ENCODE data around the gene MEIOB.
"Not testable (repeated sequence)": the region's sequence is repeated elsewhere in the genome, so short reads cannot be mapped to it uniquely, and the experiment has no call there.

Gene MEIOB

DNA sequence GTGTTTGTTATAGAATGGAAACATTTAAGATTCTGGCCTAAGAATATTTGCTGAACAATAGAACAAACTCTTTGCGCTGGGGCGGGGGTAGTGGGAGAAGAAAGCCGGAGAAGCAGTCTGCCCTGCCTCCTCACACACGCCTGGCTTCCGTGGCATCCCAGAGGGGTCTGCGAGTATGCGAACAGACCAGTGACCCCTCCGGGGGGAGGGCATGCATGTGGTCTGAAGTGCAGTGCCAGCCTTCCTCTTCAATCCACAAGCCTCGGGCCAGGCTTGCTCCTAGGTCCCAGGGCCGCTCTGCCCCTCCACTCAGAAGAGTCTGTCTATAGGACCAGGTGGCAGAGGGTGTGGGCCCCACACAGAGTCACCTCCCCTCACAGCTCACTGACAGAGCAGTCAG, 64.3 kb downstream of the MEIOB start:
- DNase-seq: no peak

DNA sequence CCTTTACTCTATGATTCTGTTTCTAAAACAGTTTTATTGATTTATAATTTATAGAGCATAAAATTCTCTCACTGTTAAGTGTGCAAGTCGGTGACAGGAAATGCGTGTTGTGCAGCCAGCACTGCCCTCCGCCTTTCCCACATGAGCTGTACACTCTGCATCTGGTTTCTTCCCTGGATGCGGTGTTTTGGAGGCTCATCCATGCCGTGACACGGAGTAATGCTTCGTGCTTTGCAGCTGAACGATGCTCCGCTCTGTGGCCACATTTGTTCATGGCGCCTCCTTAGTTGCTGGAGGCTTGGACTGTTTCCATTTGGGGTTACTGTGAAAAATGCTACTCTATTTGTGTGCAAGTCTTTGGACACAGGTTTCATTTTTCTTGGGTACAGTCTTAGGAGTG, 71.3 kb downstream of the MEIOB start:
- DNase-seq: no peak

DNA sequence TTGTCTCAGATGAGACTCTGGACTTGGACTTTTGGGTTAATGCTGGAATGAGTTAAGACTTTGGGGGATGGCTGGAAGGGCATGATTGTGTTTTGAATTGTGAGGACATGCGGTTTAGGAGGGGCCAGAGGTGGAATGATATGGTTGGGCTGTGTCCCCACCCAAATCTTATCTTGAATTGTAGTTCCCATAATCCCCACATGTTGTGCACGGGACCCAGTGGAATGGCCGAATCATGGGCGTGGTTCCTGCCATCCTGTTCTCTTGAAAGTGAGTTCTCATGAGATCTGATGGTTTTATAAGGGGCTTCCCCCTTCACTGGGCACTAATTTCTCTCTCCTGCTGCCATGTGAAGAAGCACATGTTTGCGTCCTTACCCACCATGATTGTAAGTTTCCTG, 72.7 kb downstream of the MEIOB start:
- DNase-seq: not testable (repeated sequence)

DNA sequence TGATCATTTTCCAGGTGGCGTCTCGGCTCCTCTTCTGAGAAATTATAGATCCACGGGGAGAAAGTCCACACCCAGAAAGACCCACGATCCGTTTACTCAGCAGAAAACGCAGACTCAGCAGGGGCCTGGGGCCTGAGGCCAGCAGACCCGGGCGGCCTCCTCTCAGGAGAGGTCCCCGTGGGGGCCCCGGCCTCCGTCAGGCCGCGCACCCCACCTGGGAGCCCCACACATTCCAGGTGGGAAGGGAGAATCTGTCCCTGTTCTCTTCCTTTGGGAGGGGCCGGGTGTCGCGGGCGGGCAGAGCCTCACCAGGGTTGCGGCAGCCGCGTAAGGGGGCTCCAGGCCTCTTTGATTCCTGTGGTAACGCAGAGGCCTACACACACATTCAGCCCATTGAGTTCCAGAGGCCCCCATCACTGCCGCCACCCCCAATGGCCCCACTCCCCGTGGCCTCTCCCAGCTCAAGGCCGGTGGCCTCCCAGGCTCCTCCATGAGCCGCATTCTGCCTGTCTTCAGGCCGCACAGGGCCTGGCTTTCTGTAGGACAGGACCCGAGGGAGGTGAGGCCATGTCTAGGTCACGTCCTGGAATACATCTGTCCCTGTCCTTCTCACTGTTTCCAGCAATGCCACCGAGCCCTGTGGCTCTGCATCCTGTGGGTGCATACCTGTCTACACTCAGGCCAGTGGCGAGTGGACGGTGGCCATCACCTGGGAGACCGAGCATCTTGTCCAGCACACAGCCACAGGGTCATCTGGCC, 76.9 kb downstream of the MEIOB start:
- no peak for DNase-seq

DNA sequence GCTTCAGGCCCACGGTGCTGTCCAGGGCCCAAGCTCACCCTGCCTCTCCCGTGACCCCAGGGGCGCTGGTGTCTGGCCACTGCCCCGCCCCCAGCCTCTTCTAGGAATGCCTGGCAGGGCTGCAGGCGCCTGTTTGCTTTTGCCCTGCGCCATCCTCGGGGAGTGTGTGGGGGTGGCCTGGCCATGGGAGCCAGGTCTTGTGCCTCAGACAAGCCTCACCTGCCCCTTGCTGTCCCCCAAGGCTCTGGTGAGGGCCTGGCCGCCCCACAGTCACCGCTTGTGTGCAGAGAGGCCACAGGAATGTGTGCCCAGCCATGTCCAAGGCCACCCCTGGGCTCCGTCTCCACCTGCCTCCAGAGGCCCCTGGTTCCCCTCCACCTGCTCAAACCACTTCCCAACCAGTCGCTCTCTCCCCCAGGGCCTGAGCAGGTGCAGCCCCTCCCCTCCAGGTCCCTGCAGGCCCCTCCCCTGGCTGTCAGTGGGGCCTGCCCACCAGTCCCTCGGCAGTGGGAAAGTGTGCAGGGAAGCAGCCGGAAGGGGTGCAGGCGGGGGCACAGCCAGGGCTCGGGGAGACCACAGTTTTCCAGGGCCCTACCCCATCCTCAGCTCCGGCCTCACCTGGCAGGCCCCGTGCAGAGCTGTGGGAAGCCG, 77.6 kb downstream of the MEIOB start:
- no peak for DNase-seq

DNA sequence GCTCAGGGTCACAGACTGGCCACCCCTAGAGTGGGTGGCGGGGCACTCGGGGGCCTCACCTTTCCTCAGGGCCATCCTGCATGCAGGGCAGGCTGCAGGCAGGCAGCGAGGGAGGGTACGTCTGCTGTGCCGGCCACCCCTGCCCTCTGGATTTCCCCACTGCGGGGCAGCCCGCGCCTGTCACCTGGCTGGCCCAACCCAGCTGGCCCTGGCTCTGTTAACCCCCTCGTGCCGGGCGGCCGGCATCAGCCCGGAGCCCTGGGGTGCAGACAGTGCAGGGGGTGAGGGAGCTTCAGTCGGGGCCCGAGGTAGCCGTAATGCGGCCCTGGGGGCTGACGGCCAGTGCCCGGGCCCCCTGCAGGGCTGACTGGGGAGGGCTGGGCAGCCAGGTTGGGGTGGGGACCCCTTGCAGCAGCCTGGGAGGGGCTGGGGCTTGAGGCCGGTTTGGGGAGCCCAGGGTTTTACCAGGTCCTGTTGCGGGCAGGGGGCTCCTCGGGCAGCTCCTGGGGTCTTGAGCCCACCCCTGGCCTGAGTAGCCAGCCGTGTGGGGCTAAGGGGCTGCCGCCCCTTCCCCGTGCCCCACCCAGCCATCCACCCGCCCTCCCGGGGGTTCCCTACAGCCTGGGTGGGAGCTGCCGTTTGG, 78.3 kb downstream of the MEIOB start, which contains the start of gene IGFALS:
Gene IGFALS, minus strand, starts transcription at position 128 of the 643 bp plus-strand sequence. Its CDS starts 53 bp downstream, at position 75.
- DNase-seq: no peak

DNA sequence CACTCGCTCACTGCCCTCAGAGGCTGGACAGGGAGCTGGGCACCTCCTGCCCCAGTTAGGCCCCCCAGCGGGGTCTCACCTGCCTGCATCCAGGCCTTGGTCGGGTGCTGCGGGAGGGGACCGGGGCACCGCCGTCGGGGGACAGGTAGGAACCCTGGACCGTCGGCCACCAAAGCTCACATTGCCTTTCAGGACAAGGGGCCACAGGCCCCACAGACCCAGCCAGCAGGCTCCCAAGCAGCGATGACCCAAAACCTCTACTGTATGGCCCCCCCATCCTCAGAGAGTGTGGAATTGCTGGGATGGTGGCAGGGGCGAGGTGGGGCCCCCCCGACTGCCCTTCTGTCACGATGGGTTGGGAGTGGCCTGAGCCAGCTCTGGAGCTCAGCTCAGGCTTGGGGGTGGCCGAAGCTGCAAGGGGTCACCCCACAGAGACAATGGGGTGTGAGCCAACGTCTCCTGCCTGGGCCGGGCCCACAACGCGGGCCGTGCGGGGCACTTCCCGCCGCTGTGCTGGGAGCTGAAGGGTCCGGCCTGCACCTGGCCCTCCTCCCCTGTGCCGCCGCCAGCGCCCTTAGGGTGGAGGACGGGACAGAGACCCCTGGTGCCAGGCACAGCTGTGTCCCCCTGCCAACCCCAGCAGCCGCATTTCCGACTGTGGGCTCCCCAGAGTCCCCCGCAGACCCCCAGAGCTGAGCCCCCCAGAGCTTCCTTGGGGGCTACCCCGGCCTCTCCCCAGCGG, 79.0 kb downstream of the MEIOB start:
- no peak for DNase-seq

DNA sequence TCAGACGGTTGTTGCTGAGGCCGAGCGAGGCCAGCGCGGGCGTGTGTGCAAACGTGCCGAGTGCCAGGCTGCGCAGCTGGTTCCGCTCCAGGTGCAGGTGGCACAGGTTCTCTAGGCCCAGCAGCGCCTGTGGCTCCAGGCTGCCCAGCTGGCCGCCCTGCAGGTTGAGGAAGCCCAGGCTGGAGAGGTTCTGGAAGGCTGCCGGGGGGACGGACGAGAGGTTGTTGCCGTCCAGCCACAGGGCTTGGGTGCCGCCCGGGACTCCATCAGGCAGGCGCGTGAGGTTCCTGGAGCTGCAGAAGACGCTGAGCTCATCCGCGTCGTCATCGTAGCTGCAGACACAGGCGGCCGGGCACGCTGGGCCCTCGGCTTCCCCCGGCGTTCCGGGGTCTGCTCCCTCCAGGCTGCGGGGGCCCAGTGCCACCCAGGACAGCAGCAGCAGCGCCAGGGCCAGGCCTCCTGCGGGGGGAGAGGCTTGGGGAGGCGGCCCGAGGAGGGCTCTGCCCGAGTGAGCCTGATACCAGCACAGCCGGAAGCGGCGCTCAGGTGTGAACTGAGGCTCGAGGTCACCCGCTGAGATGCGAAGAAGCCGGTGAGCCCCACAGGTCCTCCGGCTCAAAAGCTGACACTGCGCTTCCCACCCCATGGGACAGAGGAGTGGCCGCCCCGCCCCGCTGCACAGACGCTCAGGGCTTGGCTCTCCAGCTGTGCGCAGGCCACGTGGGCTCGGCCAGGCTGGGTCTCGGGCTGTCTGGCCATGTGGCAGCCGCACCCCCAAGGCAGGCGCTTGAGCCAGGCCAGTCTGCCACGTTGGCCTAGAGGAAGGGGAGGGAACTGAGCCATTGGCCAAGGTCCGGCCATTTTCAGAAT, 79.8 kb downstream of the MEIOB start:
- DNase-seq: no peak

DNA sequence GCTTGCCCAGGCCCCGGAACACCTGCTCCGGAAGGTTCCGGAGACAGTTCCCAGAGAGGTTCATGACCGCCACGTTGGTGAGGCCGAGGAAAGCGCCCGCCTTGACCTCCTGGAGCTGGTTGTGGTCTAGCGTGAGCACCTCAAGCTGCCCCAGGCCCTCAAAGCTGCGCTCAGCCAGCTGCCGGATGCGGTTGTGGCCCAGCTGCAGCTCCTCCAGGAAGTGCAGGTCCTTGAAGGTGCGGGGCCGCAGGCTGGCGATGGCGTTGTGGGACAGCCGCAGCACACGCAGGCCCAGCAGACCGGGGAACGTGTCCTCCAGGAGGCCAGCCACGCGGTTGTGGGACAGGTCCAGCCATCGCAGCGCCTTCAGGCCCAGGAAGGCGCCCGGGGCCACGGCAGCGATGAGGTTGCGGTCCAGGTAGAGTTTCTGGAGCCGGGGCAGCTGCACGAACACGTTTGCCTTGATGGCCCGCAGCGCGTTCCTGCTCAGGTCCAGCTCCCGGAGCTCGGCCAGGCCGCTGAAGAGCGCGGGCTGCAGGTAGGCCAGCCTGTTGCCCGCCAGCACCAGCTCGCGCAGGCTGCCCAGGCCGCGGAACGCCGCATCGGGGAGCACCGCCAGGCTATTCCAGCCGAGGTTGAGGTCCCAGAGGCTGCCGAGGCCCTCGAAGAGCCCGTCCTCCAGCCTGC, 80.6 kb downstream of the MEIOB start:
- DNase-seq: no peak

DNA sequence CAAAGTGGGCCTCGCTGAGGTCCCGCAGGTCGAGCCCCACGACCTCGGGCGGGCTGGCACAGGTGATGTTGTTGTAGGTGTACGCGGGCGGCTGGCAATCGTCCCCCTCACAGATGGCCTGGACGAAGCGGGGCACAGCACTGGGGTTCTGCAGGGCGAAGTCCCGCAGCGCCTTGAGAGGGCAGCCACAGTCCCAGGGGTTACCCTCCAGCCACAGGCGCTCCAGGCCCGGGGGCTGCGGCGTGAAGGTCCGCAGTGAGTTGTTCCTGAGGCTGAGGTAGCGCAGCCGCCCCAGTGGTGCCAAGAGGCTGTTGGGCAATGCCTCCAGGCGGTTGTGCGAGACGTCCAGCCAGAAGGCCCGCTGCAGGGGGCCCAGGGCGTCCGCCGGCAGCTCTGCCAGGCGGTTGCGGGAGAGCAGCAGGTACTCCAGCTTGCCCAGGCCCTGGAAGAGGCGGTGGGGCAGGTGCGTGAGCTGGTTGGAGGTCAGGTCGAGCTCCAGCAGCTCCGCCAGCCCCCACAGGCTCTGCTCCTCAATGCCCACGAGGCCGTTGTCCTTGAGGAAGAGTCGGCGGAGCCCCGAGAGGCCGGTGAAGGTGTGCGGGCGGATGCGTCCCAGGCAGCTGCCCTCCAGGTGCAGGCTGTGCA, 81.2 kb downstream of the MEIOB start:
- DNase-seq: no peak

DNA sequence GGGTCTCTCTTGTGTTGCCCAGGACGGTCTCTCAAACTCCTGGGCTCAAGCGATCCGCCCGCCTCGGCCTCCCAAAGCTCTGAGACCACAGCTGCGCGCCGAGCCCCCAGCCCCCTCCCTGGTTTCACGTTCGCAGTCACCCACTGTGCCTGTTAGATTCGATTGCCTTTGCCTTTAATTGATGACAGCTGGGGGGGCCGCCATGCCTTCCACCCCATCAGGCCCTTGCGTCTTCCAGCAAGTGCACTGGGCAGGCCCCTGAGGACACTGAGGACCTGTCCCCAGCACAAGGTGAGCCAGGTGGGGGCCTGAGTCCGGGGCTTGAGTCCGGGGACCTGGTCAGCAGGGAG, 81.7 kb downstream of the MEIOB start:
- DNase-seq: no peak

DNA sequence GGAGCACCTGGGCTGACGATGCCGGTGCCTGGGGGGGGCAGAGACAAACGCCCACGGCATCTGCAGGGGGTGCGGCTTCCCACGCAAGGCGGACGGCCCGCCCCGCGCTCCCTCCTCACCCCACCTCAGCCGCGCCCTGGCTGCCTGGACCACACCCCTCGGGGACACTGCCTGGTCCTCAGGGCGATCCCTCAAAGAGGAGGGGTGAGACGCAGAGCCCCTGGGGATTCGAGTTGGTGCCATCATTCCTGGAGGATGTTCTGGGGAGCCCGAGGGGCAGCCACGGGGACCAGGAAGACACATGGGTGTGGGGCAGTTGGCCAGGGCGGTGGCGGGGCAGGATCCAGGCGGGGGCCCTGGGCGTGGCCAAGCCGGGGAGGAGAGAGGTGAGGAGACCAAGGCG, 82.3 kb downstream of the MEIOB start:
- DNase-seq: no peak

DNA sequence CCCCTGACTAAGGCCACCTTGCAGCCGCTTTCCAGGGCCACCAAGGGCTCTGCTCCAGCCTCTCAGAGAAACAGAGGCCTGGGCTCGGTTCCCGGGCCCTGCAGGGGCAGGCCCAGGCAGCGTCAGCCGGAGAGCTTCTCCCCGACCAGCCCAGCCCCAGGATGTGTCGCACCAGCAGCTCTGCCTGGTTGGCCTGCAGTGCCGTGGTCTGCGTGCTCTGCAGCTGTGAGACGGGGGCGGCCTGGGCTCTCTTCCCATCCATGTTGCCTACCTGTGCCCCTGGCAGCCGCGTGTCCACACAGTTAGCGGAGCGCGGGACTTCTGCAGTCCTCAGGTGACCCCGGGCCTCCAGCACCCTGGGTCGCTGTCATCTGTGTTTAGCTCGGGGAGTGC, 83.3 kb downstream of the MEIOB start:
- no peak for DNase-seq

DNA sequence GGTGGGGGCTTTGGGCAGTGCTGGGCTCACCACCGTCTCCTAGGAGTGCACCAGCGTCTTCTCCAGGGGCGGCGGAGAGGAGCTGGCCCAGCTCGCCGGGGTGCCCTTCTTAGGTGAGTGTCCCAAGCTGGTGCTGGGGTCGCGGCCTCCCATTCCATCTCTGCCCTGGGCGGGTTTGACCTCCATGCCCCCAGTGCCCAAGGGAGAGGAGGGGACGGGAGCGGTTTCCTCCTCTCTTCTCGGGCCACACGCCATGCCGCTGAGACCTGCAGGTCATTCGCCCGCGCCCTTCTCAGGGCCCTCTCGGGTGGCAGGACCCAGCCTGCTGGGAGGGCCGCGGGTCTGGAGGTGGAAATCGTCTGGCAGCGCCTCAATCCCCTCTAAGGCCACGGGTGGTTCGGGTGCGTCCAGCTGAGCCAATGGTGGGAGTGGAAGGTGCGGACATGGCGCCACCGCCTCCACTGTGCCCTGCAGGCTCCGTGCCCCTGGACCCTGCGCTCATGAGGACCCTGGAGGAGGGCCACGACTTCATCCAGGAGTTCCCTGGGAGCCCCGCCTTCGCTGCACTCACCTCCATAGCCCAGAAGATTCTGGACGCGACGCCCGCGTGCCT, 83.8 kb downstream of the MEIOB start:
- no peak for DNase-seq

DNA sequence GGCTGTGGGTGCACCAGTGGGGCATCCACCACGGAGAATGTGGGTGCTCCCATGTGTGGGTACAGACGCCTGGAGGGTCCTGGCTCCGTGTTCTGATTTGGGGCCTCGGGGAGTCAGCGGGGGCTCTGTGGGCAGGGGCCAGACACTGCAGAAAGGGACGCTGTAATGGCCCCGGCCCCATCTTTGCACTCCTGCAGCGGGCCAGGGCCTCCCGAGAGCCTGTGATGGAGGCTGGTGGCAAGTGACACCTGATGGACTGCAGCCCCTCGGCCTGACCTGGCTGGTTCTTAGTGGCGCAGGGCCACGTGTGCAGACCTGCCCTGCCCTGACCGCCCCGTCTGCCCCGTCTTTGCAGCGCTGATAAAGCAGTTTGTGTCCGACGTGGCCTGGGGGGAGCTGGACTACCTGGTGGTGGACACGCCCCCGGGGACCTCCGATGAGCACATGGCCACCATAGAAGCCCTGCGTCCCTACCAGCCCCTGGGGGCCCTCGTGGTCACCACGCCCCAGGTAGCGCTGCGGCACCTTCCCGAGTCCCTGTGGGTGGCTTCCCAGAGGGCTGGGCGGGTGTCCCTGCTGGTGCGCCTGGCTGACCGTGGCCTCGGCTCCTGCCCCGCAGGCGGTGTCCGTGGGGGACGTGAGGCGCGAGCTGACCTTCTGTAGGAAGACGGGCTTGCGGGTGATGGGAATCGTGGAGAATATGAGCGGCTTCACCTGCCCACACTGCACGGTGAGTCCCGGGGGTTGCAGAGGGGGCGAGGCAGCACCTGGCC, 84.5 kb downstream of the MEIOB start:
- DNase-seq: no peak

DNA sequence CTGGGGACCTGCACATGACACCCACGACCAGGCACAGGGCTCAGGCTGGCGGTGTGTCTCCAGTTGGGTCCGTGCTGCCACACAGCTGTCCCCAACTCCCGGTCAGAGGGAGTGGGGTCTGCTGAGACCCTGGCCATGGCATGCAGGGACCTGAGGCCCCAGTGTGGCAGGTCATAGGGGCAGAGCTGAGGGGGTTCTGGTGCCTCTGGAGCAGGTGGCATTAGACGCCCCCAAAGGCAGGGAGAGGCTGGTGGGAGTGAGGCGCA, 85.0 kb downstream of the MEIOB start:
- DNase-seq: no peak

DNA sequence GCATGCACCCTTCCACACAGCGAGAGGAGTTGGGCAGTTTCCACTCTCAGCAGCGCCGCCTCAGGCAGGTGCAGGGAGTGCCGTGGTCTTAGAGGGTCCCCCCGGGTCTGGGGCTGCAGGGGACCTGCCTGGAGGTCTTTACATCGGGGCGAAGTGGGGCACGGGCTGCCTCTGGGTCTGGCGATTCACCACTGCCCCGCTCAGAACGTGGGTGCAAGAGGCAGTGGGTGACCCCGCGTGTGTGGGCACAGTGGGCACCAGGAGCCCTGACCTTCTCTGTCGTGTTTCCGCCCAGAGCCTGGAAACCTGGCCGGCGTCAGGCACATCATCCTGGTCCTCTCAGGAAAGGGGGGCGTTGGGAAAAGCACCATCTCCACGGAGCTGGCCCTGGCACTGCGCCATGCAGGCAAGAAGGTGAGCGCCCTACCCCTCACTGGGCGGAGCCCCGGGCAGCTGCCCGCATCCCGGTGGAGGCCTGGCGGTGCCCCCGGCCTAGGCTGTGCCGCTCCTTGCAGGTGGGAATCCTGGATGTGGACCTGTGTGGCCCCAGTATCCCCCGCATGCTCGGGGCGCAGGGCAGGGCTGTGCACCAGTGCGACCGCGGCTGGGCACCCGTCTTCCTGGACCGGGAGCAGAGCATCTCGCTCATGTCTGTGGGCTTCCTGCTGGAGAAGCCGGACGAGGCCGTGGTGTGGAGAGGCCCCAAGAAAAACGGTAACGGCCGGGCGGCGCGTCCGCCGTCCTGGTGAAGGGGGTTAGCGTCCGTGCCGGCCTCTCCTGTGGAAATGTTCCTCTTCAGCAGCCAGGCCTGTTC, 85.5 kb downstream of the MEIOB start:
- DNase-seq: no peak

DNA sequence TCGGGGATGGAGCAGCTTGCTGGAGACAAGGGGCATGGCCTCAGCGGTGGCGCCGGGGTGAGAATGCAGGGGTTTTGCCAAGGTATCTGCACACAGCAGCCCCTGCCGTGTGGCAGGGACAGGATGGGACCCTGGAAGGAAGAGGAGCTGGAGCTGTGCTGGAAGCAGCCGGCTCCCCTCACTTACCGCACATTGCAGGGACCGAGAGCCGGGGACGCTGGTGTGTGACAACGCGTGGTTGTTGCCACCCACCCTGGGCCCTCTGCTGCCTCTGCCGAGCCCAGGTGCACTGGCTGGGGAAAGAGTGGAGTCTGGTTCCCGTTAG, 86.2 kb downstream of the MEIOB start:
- DNase-seq: no peak

DNA sequence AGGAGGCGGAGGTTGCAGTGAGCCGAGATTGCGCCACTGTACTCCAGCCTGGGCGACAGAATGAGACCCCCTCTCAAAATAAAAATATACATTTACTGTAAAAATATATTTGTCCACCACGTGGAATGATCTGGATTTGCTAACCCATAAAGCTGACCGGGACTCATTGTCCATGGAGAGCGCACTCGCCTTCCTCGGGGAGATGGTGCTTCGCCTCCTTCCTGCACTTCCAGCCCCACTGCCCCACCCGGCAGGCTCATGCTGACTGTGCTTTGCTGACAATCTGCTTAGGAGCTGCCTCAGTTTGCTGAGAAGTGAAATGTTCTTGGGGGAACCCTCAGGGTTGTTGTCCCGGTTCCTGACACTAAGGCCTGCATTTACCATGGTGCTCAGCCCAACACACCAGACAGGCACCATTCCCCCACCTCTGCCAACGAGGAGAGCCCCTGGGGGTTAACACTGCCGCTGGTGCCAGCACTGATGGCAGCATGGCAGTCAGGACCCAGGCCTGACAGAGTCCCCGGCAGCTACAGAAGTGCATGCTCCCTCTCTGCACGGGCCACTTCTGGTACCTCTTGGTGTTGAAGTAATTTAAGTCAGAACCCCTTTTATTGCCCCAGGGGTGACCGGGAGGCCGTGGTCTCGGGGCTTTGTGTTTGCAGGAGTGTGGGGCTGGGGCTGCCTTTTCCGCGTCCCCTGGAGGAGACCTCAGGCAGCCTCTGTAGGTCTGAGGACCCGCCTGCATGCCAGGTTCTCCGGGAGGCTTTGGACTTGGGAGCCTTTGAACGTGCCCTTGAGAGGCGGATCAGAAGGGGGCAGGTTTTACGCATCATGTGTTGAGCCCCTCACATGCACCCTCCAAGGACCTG, 86.8 kb downstream of the MEIOB start:
- DNase-seq: no peak

All from left hindlimb (tissue), 1 donor.